Erythroblast (primary cell): ENCODE measurements around the gene TTLL5.
"Not testable (repeated sequence)": the region's sequence is repeated elsewhere in the genome, so short reads cannot be mapped to it uniquely, and the experiment has no call there.

Experiments used
- GATA1 ChIP-seq: IDR thresholded peaks from 2 replicates; pipeline ENCODE4 v1.6.1; 2011; ENCODE audit warnings: low read depth, mild to moderate bottlenecking, control low read depth, low read length, moderate library complexity
- POLR2A ChIP-seq: IDR thresholded peaks from 2 replicates; pipeline ENCODE4 v1.6.1; 2011; ENCODE audit warnings: mild to moderate bottlenecking, low read length

GRCh38 chr14:75925141-75925840, 264.2 kb downstream of the TTLL5 start:
- not testable (repeated sequence) for TF ChIP-seq POLR2A, GATA1
